22Rv1 (cell line): ENCODE measurements around the gene RNF7.

ENCODE experiments used
- CTCF ChIP-seq: fragments of 450-650 bp; IDR thresholded peaks from 2 replicates; pipeline ENCODE4 v1.5.1; 2017; ENCODE audit warnings: mild to moderate bottlenecking
- ZFX ChIP-seq: fragments of 450-650 bp; IDR thresholded peaks from 2 replicates; pipeline ENCODE4 v1.6.1; 2017; ENCODE audit warnings: antibody characterized with exemption, borderline replicate concordance

- TF ChIP-seq CTCF (no peak), ZFX (no peak)
Observed at GRCh38 chr3:141764465-141764864, 26.4 kb downstream of the RNF7 start.
